A549 (cell line): Measurements from ENCODE around the gene TP73. TPM values are rescaled to one million over a fixed set of nuclear protein-coding genes. Genes with fewer than 3 reads are reported as not detected.

Experiments used
- ATAC-seq, 2 experiments: fragments of 200-7000 bp in 1 of 2; fragments of >200 bp in 1 of 2; cut with Nextera tagmentation in 1 of 2; cut with Tn5 transposase in 1 of 2; 3 replicates each; pipeline versions ENCODE4 v1.8.0 to v1.9.1; 2018 to 2020; ENCODE audit warnings: mild to moderate bottlenecking in 1 of 2, moderate library complexity in 1 of 2
- CTCF ChIA-PET: fragments of 300-600 bp; sonication (Branson Sonifier 250); formaldehyde crosslinking; extraction: SDS; loops from one replicate; lab custom pipeline; 2021; ENCODE audit warnings: antibody characterized with exemption, inconsistent platforms; lab: Yijun Ruan, JAX
- POLR2A ChIA-PET: fragments of 350-600 bp; formaldehyde crosslinking; extraction: SDS; loops from one replicate; lab custom pipeline; 2021; ENCODE audit warnings: antibody characterized with exemption, inconsistent platforms; lab: Yijun Ruan, JAX
- DNase-seq, 2 experiments: peaks; one replicate each; pipeline versions ENCODE4 v3.0.0 to v3.0.0-alpha.2; 2011 to 2016; ENCODE audit warnings: low read depth in 1 of 2, low spot score in 1 of 2
- FAIRE-seq: peaks from 2 replicates; lab custom pipeline; 2011; peaks lifted over from hg19 to GRCh38; lab: Jason Lieb, UNC
- H3K27ac ChIP-seq, 2 experiments: fragments of >200 bp; sonication (Bioruptor Twin); formaldehyde crosslinking; 3 replicates each; pipeline ENCODE4 v1.5.1; 2016 to 2017
- H3K4me1 ChIP-seq: fragments of >200 bp; sonication (Bioruptor Twin); formaldehyde crosslinking; 3 replicates; pipeline ENCODE4 v1.6.1; 2016
- H3K4me2 ChIP-seq: fragments of >200 bp; sonication (Bioruptor Twin); formaldehyde crosslinking; 3 replicates; pipeline ENCODE4 v1.6.1; 2016
- H3K4me3 ChIP-seq: fragments of >200 bp; sonication (Bioruptor Twin); formaldehyde crosslinking; 3 replicates; pipeline ENCODE4 v1.5.1; 2016
- H3K9me3 ChIP-seq: fragments of >200 bp; sonication (Bioruptor Twin); formaldehyde crosslinking; 3 replicates; pipeline ENCODE4 v1.6.1; 2016
- CEBPB ChIP-seq, 2 experiments: fragments of >200 bp in 1 of 2; sonication (Bioruptor Twin) in 1 of 2; formaldehyde crosslinking in 1 of 2; IDR thresholded peaks; 2 replicates each; pipeline ENCODE4 v1.6.1; 2012 to 2016
- CTCF ChIP-seq: fragments of >200 bp; sonication (Bioruptor Twin); formaldehyde crosslinking; IDR thresholded peaks from 3 replicates; pipeline ENCODE4 v1.5.1; 2016
- KDM1A ChIP-seq: fragments of 200-600 bp; sonication (generic); IDR thresholded peaks from 2 replicates; pipeline ENCODE4 v1.6.1; 2016; ENCODE audit warnings: low read depth, mild to moderate bottlenecking
- PBX3 ChIP-seq: IDR thresholded peaks from 2 replicates; pipeline ENCODE4 v1.6.1; 2012
- RAD21 ChIP-seq, 2 experiments: fragments of >200 bp in 1 of 2; sonication (Bioruptor Twin) in 1 of 2; formaldehyde crosslinking in 1 of 2; IDR thresholded peaks in 1 of 2; conservative IDR thresholded peaks in 1 of 2; 2 replicates in 1 of 2; 3 replicates in 1 of 2; pipeline ENCODE4 v1.6.1; 2012 to 2018; ENCODE audit warnings: inconsistent platforms in 1 of 2
- RARB ChIP-seq: fragments of 250-450 bp; sonication (Bioruptor Pico); IDR thresholded peaks from 2 replicates; pipeline ENCODE4 v1.8.0; 2021; ENCODE audit warnings: mild to moderate bottlenecking, moderate library complexity
- REST ChIP-seq: fragments of 200-600 bp; sonication (generic); IDR thresholded peaks from 2 replicates; pipeline ENCODE4 v1.6.1; 2016; ENCODE audit warnings: antibody characterized with exemption, mild to moderate bottlenecking, moderate library complexity
- RFX5 ChIP-seq: fragments of 450-650 bp; IDR thresholded peaks from 2 replicates; pipeline ENCODE4 v1.7.1; 2014; ENCODE audit warnings: antibody characterized with exemption, mild to moderate bottlenecking, moderate library complexity
- RNF2 ChIP-seq: fragments of 200-600 bp; sonication (generic); IDR thresholded peaks from 2 replicates; pipeline ENCODE4 v1.6.1; 2016; ENCODE audit warnings: low read depth, mild to moderate bottlenecking, antibody characterized with exemption, moderate library complexity, borderline replicate concordance
- WGBS: methylation state at CpG from one replicate; pipeline ENCODE4 v1.1.6; 2017; ENCODE audit errors: missing lambda C conversion rate; 5-methylcytosine and 5-hydroxymethylcytosine counted together
- polyA plus RNA-seq, 4 experiments: library from polyadenylated mRNA; depleted of rRNA in 3 of 4; stranded (reverse); fragments of >200 nt; fragmentation: RNase III in 1 of 4; extraction: RNeasy Plus Mini Kit Qiagen cat#74134 plus additional on column Dnase treatment in 1 of 4; gene quantifications; 2 replicates in 3 of 4; 3 replicates in 1 of 4; pipeline ENCODE4 v1.2.3, GENCODE V29; 2011 to 2017
- small RNA-seq, 6 experiments: library from RNA; depleted of rRNA; stranded (forward); fragments of <200 nt; gene quantifications; one replicate each; pipeline ENCODE3, GENCODE V24; 2012

Gene TP73
- polyA plus RNA-seq, 2 of the 4 experiments (the other 2 are of a cell fraction), result 0.01 to 0.25 TPM

GRCh38 chr1:3785456-3786157 lies 133.3 kb downstream of the TP73 start:
- CTCF ChIA-PET, result interaction anchor here (0.7 kb wide), 1 partner anchor 73 kb away, joined by 5 read pairs; no protein-coding TSS in a partner anchor
- TF ChIP-seq RARB (CRISPR knock-in tag) (no peak), CEBPB (IDR thresholded peaks at IDR 0.05) (no peak), RFX5 (no peak), PBX3 (no peak), RAD21 (conservative IDR thresholded peaks at IDR 0.05 in 1 of 2, IDR thresholded peaks at IDR 0.05 in 1 of 2) (peak; percentile 17 to 40; a peak in 2 of 5 replicates), CTCF (peak; percentile 31; the same call in 2 of the 3 replicates), REST (no peak), KDM1A (no peak), RNF2 (no peak)
- 76% methylated on average over 14 of the region's 14 CpGs for WGBS
- Histone ChIP-seq H3K4me3 (no peak overlapping the region), H3K9me3 (no peaks in the 10 kb centered on the region), H3K27ac (no peak overlapping the region), H3K4me2 (no peak overlapping the region), H3K4me1 (no peaks in the 10 kb centered on the region)
- POLR2A ChIA-PET, result no interaction called here
- DNase-seq (no peak), FAIRE-seq (no peak), ATAC-seq (peak; percentile 58 to 80; a peak in 4 of 6 replicates)

Small RNAs within 50 kb of the gene (small RNA-seq; reads per million reads assigned to genes)
- gene RF02197 (0 reads per million in 6 experiments), gene RN7SL574P (0 reads per million in 6 experiments)

Other genes starting within 250 kb of the TP73 start
- gene ARHGEF16, start 197.9 kb upstream of the TP73 start, polyA plus RNA-seq (2011; rRNA removed), result 1.4 and 1.7 TPM in 2 replicates
- gene ARHGEF16, start 197.9 kb upstream of the TP73 start, polyA plus RNA-seq (2017; fragmentation: RNase III; extraction: RNeasy Plus Mini Kit Qiagen cat#74134 plus additional on column Dnase treatment), result 2.7 to 3.2 TPM (median 3.0 TPM) in 3 replicates
- 0.66 and 0.82 TPM in 2 replicates for gene MEGF6, start 41.0 kb upstream of the TP73 start, polyA plus RNA-seq (2011; rRNA removed)
- 10.2 to 13.7 TPM (median 12.7 TPM) in 3 replicates for gene MEGF6, start 41.0 kb upstream of the TP73 start, polyA plus RNA-seq (2017; fragmentation: RNase III; extraction: RNeasy Plus Mini Kit Qiagen cat#74134 plus additional on column Dnase treatment)
- gene TPRG1L, start 27.5 kb upstream of the TP73 start, polyA plus RNA-seq (2011; rRNA removed), result 13.1 and 15.8 TPM in 2 replicates
- gene TPRG1L, start 27.5 kb upstream of the TP73 start, polyA plus RNA-seq (2017; fragmentation: RNase III; extraction: RNeasy Plus Mini Kit Qiagen cat#74134 plus additional on column Dnase treatment), result 18.4 to 20.1 TPM (median 18.7 TPM) in 3 replicates
- 16.1 and 18.4 TPM in 2 replicates for gene WRAP73, start 2.4 kb upstream of the TP73 start, polyA plus RNA-seq (2011; rRNA removed)
- 12.1 to 15.4 TPM (median 12.9 TPM) in 3 replicates for gene WRAP73, start 2.4 kb upstream of the TP73 start, polyA plus RNA-seq (2017; fragmentation: RNase III; extraction: RNeasy Plus Mini Kit Qiagen cat#74134 plus additional on column Dnase treatment)
- gene CCDC27, start 99.9 kb downstream of the TP73 start, polyA plus RNA-seq (2011; rRNA removed), result not detected in 2 replicates
- gene CCDC27, start 99.9 kb downstream of the TP73 start, polyA plus RNA-seq (2017; fragmentation: RNase III; extraction: RNeasy Plus Mini Kit Qiagen cat#74134 plus additional on column Dnase treatment), result not detected in 3 replicates
- gene SMIM1, start 120.2 kb downstream of the TP73 start, polyA plus RNA-seq (2011; rRNA removed), result 0.67 and 0.74 TPM in 2 replicates
- 0.80 to 1.3 TPM (median 1.1 TPM) in 3 replicates for gene SMIM1, start 120.2 kb downstream of the TP73 start, polyA plus RNA-seq (2017; fragmentation: RNase III; extraction: RNeasy Plus Mini Kit Qiagen cat#74134 plus additional on column Dnase treatment)
- gene LRRC47, start 144.0 kb downstream of the TP73 start, polyA plus RNA-seq (2011; rRNA removed), result 37.3 and 41.6 TPM in 2 replicates
- 26.0 to 28.5 TPM (median 26.3 TPM) in 3 replicates for gene LRRC47, start 144.0 kb downstream of the TP73 start, polyA plus RNA-seq (2017; fragmentation: RNase III; extraction: RNeasy Plus Mini Kit Qiagen cat#74134 plus additional on column Dnase treatment)
- gene CEP104, start 204.7 kb downstream of the TP73 start, polyA plus RNA-seq (2011; rRNA removed), result 28.8 and 28.9 TPM in 2 replicates
- 13.7 to 15.4 TPM (median 14.5 TPM) in 3 replicates for gene CEP104, start 204.7 kb downstream of the TP73 start, polyA plus RNA-seq (2017; fragmentation: RNase III; extraction: RNeasy Plus Mini Kit Qiagen cat#74134 plus additional on column Dnase treatment)
- 2.5 and 3.2 TPM in 2 replicates for gene DFFB, start 205.0 kb downstream of the TP73 start, polyA plus RNA-seq (2011; rRNA removed)
- gene DFFB, start 205.0 kb downstream of the TP73 start, polyA plus RNA-seq (2017; fragmentation: RNase III; extraction: RNeasy Plus Mini Kit Qiagen cat#74134 plus additional on column Dnase treatment), result 3.2 to 4.4 TPM (median 3.7 TPM) in 3 replicates
- gene C1orf174, start 247.8 kb downstream of the TP73 start, polyA plus RNA-seq (2011; rRNA removed), result 26.3 and 29.7 TPM in 2 replicates
- gene C1orf174, start 247.8 kb downstream of the TP73 start, polyA plus RNA-seq (2017; fragmentation: RNase III; extraction: RNeasy Plus Mini Kit Qiagen cat#74134 plus additional on column Dnase treatment), result 23.6 to 23.9 TPM (median 23.7 TPM) in 3 replicates